HG03095 (cell line): ENCODE results near the gene FYCO1.
"Not testable (repeated sequence)": the region's sequence is repeated elsewhere in the genome, so short reads cannot be mapped to it uniquely, and the experiment has no call there.

Experiments used
- ATAC-seq: cut with Tn5 transposase; IDR thresholded peaks from one replicate; pipeline ENCODE4 v1.9.1; 2021; ENCODE audit warnings: moderate library complexity; ENCODE audit not compliant: unreplicated experiment

Gene FYCO1

GRCh38 chr3:45995236-45996192, at the start of gene FYCO1:
TSS of gene FYCO1 (minus strand) at chr3:45995824. CDS start at chr3:45984910, 10,914 bp downstream.
- ATAC-seq: peak; percentile 93

GRCh38 chr3:46038916-46039315, 43.3 kb upstream of the FYCO1 start:
- no peak for ATAC-seq

- not testable (repeated sequence) for ATAC-seq
Measured at GRCh38 chr3:46038071-46038470, 42.4 kb upstream of the FYCO1 start.

- ATAC-seq: no peak
Measured at GRCh38 chr3:46036191-46036590, 40.6 kb upstream of the FYCO1 start.

- no peak for ATAC-seq
Measured at GRCh38 chr3:46031747-46032146, 36.1 kb upstream of the FYCO1 start.

GRCh38 chr3:46031269-46031668, 35.6 kb upstream of the FYCO1 start:
- no peak for ATAC-seq

GRCh38 chr3:46030626-46031025, 35.0 kb upstream of the FYCO1 start:
- no peak for ATAC-seq

GRCh38 chr3:46029953-46030543, 34.4 kb upstream of the FYCO1 start:
- no peak for ATAC-seq

- no peak for ATAC-seq
Measured at GRCh38 chr3:46027736-46028397, 32.2 kb upstream of the FYCO1 start.

- ATAC-seq: no peak
Measured at GRCh38 chr3:46027021-46027705, 31.5 kb upstream of the FYCO1 start, which contains the start of gene XCR1. TSS of gene XCR1 (minus strand) at chr3:46027483. CDS start at chr3:46021947, 5,536 bp downstream.

GRCh38 chr3:46025139-46025538, 29.5 kb upstream of the FYCO1 start:
- ATAC-seq: no peak

GRCh38 chr3:46024131-46024530, 28.5 kb upstream of the FYCO1 start:
- ATAC-seq: no peak

GRCh38 chr3:46022909-46023785, 27.5 kb upstream of the FYCO1 start:
- ATAC-seq: no peak

GRCh38 chr3:46021516-46021915, 25.9 kb upstream of the FYCO1 start:
- ATAC-seq: no peak

GRCh38 chr3:46020766-46021510, 25.3 kb upstream of the FYCO1 start:
- no peak for ATAC-seq

- ATAC-seq: no peak
Measured at GRCh38 chr3:46019707-46020106, 24.1 kb upstream of the FYCO1 start.

- ATAC-seq: no peak
Measured at GRCh38 chr3:46017720-46018119, 22.1 kb upstream of the FYCO1 start.

- no peak for ATAC-seq
Measured at GRCh38 chr3:46013316-46014094, 17.9 kb upstream of the FYCO1 start.

- no peak for ATAC-seq
Measured at GRCh38 chr3:46012246-46012645, 16.6 kb upstream of the FYCO1 start.
